H1 (cell line): ENCODE measurements around the gene RNU7-1. TPM values are rescaled to one million over a fixed set of nuclear protein-coding genes. Genes with fewer than 3 reads are reported as not detected.

Experiments
- CTCF ChIA-PET: fragments of 300-600 bp; sonication (Branson Sonifier 250); formaldehyde crosslinking; loops from one replicate; lab custom pipeline; 2021; ENCODE audit not compliant: partially characterized antibody; lab: Charles Lee
- POLR2A ChIA-PET: fragments of 300-600 bp; sonication (Branson Sonifier 250); formaldehyde crosslinking; loops from one replicate; lab custom pipeline; 2021; ENCODE audit warnings: inconsistent platforms; ENCODE audit not compliant: partially characterized antibody; lab: Charles Lee
- DNase-seq, 2 experiments: peaks; one replicate each; pipeline versions ENCODE4 v3.0.0 to v3.0.0-alpha.2; 2010 to 2022; ENCODE audit warnings: low spot score in 2 of 2, low read depth in 1 of 2, mixed read lengths in 1 of 2
- FAIRE-seq: peaks from 2 replicates; lab custom pipeline; 2011; peaks lifted over from hg19 to GRCh38; lab: Jason Lieb, UNC
- H2AFZ ChIP-seq: 2 replicates; pipeline ENCODE4 v1.8.1; 2012; ENCODE audit warnings: low read length, inconsistent platforms
- H2AK5ac ChIP-seq: 2 replicates; pipeline ENCODE4 v1.6.1; 2013; ENCODE audit warnings: low read depth, low read length
- H2BK120ac ChIP-seq: replicated peaks from 2 replicates; pipeline ENCODE3; 2013; ENCODE audit warnings: low read depth, low read length, inconsistent platforms
- H2BK12ac ChIP-seq: 2 replicates; pipeline ENCODE4 v1.6.1; 2013; ENCODE audit warnings: low read depth, low read length
- H2BK15ac ChIP-seq: 2 replicates; pipeline ENCODE4 v1.6.1; 2013; ENCODE audit warnings: low read length
- H2BK20ac ChIP-seq: 2 replicates; pipeline ENCODE4 v1.6.1; 2013; ENCODE audit warnings: low read length
- H2BK5ac ChIP-seq: 2 replicates; pipeline ENCODE4 v1.6.1; 2013; ENCODE audit warnings: low read depth, low read length
- H3K14ac ChIP-seq: 2 replicates; pipeline ENCODE4 v1.6.1; 2013; ENCODE audit warnings: inconsistent platforms; ENCODE audit not compliant: insufficient read length
- H3K18ac ChIP-seq: 2 replicates; pipeline ENCODE4 v1.6.1; 2013; ENCODE audit warnings: low read length; ENCODE audit errors: extremely low read depth
- H3K23ac ChIP-seq: 2 replicates; pipeline ENCODE4 v1.6.1; 2013; ENCODE audit warnings: inconsistent platforms; ENCODE audit not compliant: insufficient read length
- H3K23me2 ChIP-seq: 2 replicates; pipeline ENCODE4 v1.6.1; 2013; ENCODE audit warnings: low read depth, low read length
- H3K27ac ChIP-seq: 2 replicates; pipeline ENCODE4 v1.6.1; 2011; ENCODE audit warnings: low read depth, low read length, inconsistent platforms
- H3K27me3 ChIP-seq, 4 experiments: replicated peaks in 1 of 4; 1 replicate in 1 of 4; 2 replicates in 3 of 4; pipeline versions ENCODE4 v1.6.1 to v1.8.1; 2011 to 2013; ENCODE audit warnings: low read length in 3 of 4, mild to moderate bottlenecking in 3 of 4, inconsistent platforms in 2 of 4, mixed read lengths in 2 of 4, moderate library complexity in 1 of 4; ENCODE audit not compliant: control insufficient read depth in 3 of 4, insufficient read depth in 3 of 4; ENCODE audit errors: extremely low read depth in 1 of 4
- H3K36me3 ChIP-seq, 4 experiments: 2 replicates each; pipeline versions ENCODE4 v1.6.1 to v1.8.1; 2011 to 2013; ENCODE audit warnings: mild to moderate bottlenecking in 4 of 4, low read length in 3 of 4, moderate library complexity in 2 of 4, control low read depth in 1 of 4, inconsistent platforms in 1 of 4; ENCODE audit not compliant: insufficient read depth in 4 of 4, control insufficient read depth in 2 of 4
- H3K4ac ChIP-seq: replicated peaks from 2 replicates; pipeline ENCODE3; 2013; ENCODE audit warnings: low read length, low read depth, mixed read lengths, inconsistent platforms; ENCODE audit not compliant: insufficient read length
- H3K4me1 ChIP-seq, 4 experiments: replicated peaks in 1 of 4; 1 replicate in 1 of 4; 2 replicates in 3 of 4; pipeline versions ENCODE4 v1.6.1 to v1.8.1; 2011 to 2013; ENCODE audit warnings: low read length in 3 of 4, inconsistent platforms in 2 of 4, mixed read lengths in 1 of 4; ENCODE audit not compliant: insufficient read depth in 4 of 4, control insufficient read depth in 3 of 4
- H3K4me2 ChIP-seq, 2 experiments: 2 replicates each; pipeline versions ENCODE4 v1.6.1 to v1.8.1; 2011 to 2013; ENCODE audit warnings: low read depth in 2 of 2, low read length in 2 of 2, control low read depth in 1 of 2, inconsistent platforms in 1 of 2, mild to moderate bottlenecking in 1 of 2; ENCODE audit not compliant: insufficient read depth in 1 of 2
- H3K4me3 ChIP-seq, 4 experiments: fragments of 200-600, 300-600 bp in 1 of 4; sonication (generic), shearing (Covaris generic), sonication (Bioruptor Twin) in 1 of 4; 2 replicates each; pipeline versions ENCODE4 v1.5.1 to v1.8.1; 2011 to 2016; ENCODE audit warnings: low read length in 4 of 4, low read depth in 3 of 4, control low read depth in 2 of 4, inconsistent platforms in 2 of 4, mild to moderate bottlenecking in 2 of 4, mixed read lengths in 1 of 4, moderate library complexity in 1 of 4; ENCODE audit not compliant: insufficient read depth in 2 of 4; ENCODE audit errors: extremely low read depth in 1 of 4
- H3K56ac ChIP-seq: replicated peaks from 2 replicates; pipeline ENCODE3; 2013; ENCODE audit warnings: low read depth, mild to moderate bottlenecking, mixed read lengths, low read length, inconsistent platforms; ENCODE audit not compliant: insufficient read length
- H3K79me1 ChIP-seq: 2 replicates; pipeline ENCODE4 v1.6.1; 2013; ENCODE audit warnings: low read depth, low read length, control low read depth
- H3K79me2 ChIP-seq, 2 experiments: 2 replicates each; pipeline versions ENCODE4 v1.6.1 to v1.8.1; 2012 to 2013; ENCODE audit warnings: low read length in 2 of 2, mild to moderate bottlenecking in 2 of 2, inconsistent platforms in 1 of 2; ENCODE audit not compliant: insufficient read depth in 2 of 2, control insufficient read depth in 1 of 2
- H3K9ac ChIP-seq, 4 experiments: replicated peaks in 1 of 4; 1 replicate in 1 of 4; 2 replicates in 3 of 4; pipeline versions ENCODE4 v1.6.1 to v1.8.1; 2011 to 2013; ENCODE audit warnings: low read depth in 3 of 4, low read length in 3 of 4, control low read depth in 2 of 4, mild to moderate bottlenecking in 2 of 4, moderate library complexity in 2 of 4, inconsistent platforms in 1 of 4; ENCODE audit errors: extremely low read depth in 1 of 4
- H3K9me3 ChIP-seq, 2 experiments: 2 replicates each; pipeline versions ENCODE4 v1.6.1 to v1.8.1; 2012 to 2013; ENCODE audit warnings: mild to moderate bottlenecking in 2 of 2, moderate library complexity in 2 of 2, control low read depth in 1 of 2, inconsistent platforms in 1 of 2, low read depth in 1 of 2, low read length in 1 of 2, mixed read lengths in 1 of 2; ENCODE audit not compliant: insufficient read depth in 2 of 2
- H4K20me1 ChIP-seq, 2 experiments: replicated peaks in 1 of 2; 2 replicates each; pipeline versions ENCODE3 to v1.8.1; 2011 to 2013; ENCODE audit warnings: inconsistent platforms in 2 of 2, low read length in 2 of 2, mild to moderate bottlenecking in 1 of 2; ENCODE audit not compliant: insufficient read depth in 2 of 2, control insufficient read depth in 1 of 2
- H4K5ac ChIP-seq: 2 replicates; pipeline ENCODE4 v1.6.1; 2013; ENCODE audit warnings: low read length, low read depth, mixed read lengths, inconsistent platforms; ENCODE audit not compliant: insufficient read length
- H4K8ac ChIP-seq: 2 replicates; pipeline ENCODE4 v1.8.0; 2013; ENCODE audit warnings: mild to moderate bottlenecking, moderate library complexity, low read length, inconsistent platforms; ENCODE audit not compliant: insufficient read depth; ENCODE audit errors: extremely low read depth
- H4K91ac ChIP-seq: replicated peaks from 2 replicates; pipeline ENCODE3; 2013; ENCODE audit warnings: low read length, mixed read lengths, inconsistent platforms; ENCODE audit not compliant: insufficient read length
- CREB1 ChIP-seq: IDR thresholded peaks from 2 replicates; pipeline ENCODE4 v1.6.1; 2012; ENCODE audit warnings: inconsistent platforms
- HDAC2 ChIP-seq, 2 experiments: fragments of 300-600 bp in 1 of 2; sonication (generic) in 1 of 2; IDR thresholded peaks; 2 replicates each; pipeline ENCODE4 v1.6.1; 2011 to 2012; ENCODE audit warnings: low read depth in 2 of 2, low read length in 2 of 2, mild to moderate bottlenecking in 2 of 2, moderate library complexity in 2 of 2, borderline replicate concordance in 1 of 2, inconsistent platforms in 1 of 2
- HDAC6 ChIP-seq: IDR thresholded peaks from one replicate; pipeline ENCODE4 v1.7.1; 2012; ENCODE audit warnings: low read depth, mild to moderate bottlenecking, inconsistent platforms, low read length, moderate library complexity
- JUN ChIP-seq: IDR thresholded peaks from 2 replicates; pipeline ENCODE4 v1.6.1; 2011; ENCODE audit warnings: low read depth, mild to moderate bottlenecking, improper control_type of control experiment, low read length
- KDM5A ChIP-seq: fragments of 200-600 bp; IDR thresholded peaks from 2 replicates; pipeline ENCODE4 v1.7.1; 2012; ENCODE audit warnings: mild to moderate bottlenecking, low read length, inconsistent platforms, mixed read lengths
- MAFK ChIP-seq: IDR thresholded peaks from 2 replicates; pipeline ENCODE4 v1.6.1; 2012; ENCODE audit warnings: low read depth, mild to moderate bottlenecking, improper control_type of control experiment, low read length
- MAX ChIP-seq: IDR thresholded peaks from 2 replicates; pipeline ENCODE4 v1.6.1; 2012; ENCODE audit warnings: inconsistent platforms
- PHF8 ChIP-seq: fragments of 200-600 bp; sonication (generic); conservative IDR thresholded peaks from 2 replicates; pipeline ENCODE4 v1.7.1; 2012; ENCODE audit warnings: low read depth, mild to moderate bottlenecking, inconsistent platforms, low read length, moderate library complexity
- POLR2A ChIP-seq, 2 experiments: IDR thresholded peaks; 1 replicate in 1 of 2; 2 replicates in 1 of 2; pipeline ENCODE4 v1.6.1; 2011; ENCODE audit warnings: low read depth in 2 of 2, low read length in 2 of 2, mild to moderate bottlenecking in 2 of 2; ENCODE audit errors: control extremely low read depth in 1 of 2
- RNF2 ChIP-seq: fragments of 200-900, 300-1000 bp; sonication (generic); IDR thresholded peaks from 2 replicates; pipeline ENCODE4 v1.7.1; 2016; ENCODE audit warnings: borderline replicate concordance, low read depth, mild to moderate bottlenecking, antibody characterized with exemption, low read length; ENCODE audit not compliant: poor library complexity, severe bottlenecking; ENCODE audit errors: missing control alignments
- SIX5 ChIP-seq: IDR thresholded peaks from 2 replicates; pipeline ENCODE4 v1.6.1; 2011; ENCODE audit warnings: mild to moderate bottlenecking, low read depth, low read length
- TAF7 ChIP-seq: optimal IDR thresholded peaks from 2 replicates; pipeline ENCODE3; 2011; ENCODE audit warnings: low read depth, mild to moderate bottlenecking, inconsistent platforms, low read length, moderate library complexity, borderline replicate concordance
- TEAD4 ChIP-seq: IDR thresholded peaks from 2 replicates; pipeline ENCODE4 v1.6.1; 2012; ENCODE audit warnings: low read depth, low read length, inconsistent platforms, mixed read lengths
- WGBS, 2 experiments: shearing (Covaris generic) in 1 of 2; methylation state at CpG; one replicate each; pipeline versions ENCODE4 v1.1.6 to v1.1.7; 2013 to 2015; ENCODE audit warnings: low lambda C conversion rate in 2 of 2, mixed read lengths in 2 of 2, inconsistent platforms in 1 of 2, low coverage in 1 of 2, missing lambda C conversion rate in 1 of 2; ENCODE audit not compliant: insufficient replicate concordance in 2 of 2, insufficient coverage in 1 of 2, insufficient read length in 1 of 2; ENCODE audit errors: extremely low coverage in 1 of 2, missing lambda C conversion rate in 1 of 2; 5-methylcytosine and 5-hydroxymethylcytosine counted together
- polyA plus RNA-seq, 7 experiments: library from polyadenylated mRNA; depleted of rRNA in 3 of 7; stranded (reverse) in 5 of 7; unstranded in 2 of 7; fragments of >200 nt in 5 of 7; fragments of 200-250 nt in 2 of 7; gene quantifications; 1 replicate in 5 of 7; 2 replicates in 1 of 7; 4 replicates in 1 of 7; pipeline versions ENCODE4 v1.2.1 to v1.2.3, GENCODE V29; 2011 to 2013; ENCODE audit warnings: missing spikeins in 2 of 7, mixed read lengths in 2 of 7
- total RNA-seq: library from RNA; stranded (reverse); fragmentation: NEBNext Ultra II Directional; extraction: Animal tissue kit (Norgen Biotek cat#: 25700); gene quantifications from 2 replicates; pipeline ENCODE4 v1.2.1, GENCODE V29; 2021

RNU7-1 gene
- total and polyA plus RNA-seq, 2 of the 8 experiments (the other 6 are each of a cell fraction or from before 2014, with no cell fraction given): not detected

DNA sequence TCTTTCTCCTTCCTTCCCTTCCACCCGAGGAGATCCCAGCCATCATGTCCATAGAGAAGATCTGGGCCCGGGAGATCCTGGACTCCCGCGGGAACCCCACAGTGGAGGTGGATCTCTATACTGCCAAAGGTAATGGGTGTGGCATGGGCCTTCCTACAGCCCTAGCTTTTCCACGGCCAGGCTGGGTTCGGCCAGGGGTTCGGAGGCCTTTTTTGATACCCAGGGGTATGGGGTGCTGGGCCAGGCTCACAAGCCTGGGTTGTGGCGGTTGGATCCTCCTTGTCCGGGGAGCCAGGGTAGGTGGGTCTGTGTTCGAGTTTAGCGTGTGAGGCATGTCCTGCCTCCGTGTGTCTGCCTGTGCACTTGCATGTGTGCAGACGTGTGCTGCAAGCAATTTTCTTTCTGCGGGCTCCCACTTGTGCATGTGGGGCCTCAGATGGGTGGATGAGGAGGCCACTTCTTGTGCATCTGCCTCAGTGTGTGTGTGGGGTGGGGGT, 27.8 kb upstream of the RNU7-1 start:
- no peak overlapping the region for H4K5ac ChIP-seq
- no peak overlapping the region for H2AFZ ChIP-seq
- no peaks in the 10 kb centered on the region for H3K9me3 ChIP-seq
- peak overlapping the region in 3 of 4 experiments; percentile 15 to 86 (median 26); a peak in 4 of 8 replicates for H3K4me3 ChIP-seq
- no peak for FAIRE-seq
- CTCF ChIA-PET: interaction anchor here (1.2 to 9.3 kb wide), 6 partner anchors 9 to 46 kb away, joined by 3 to 74 read pairs (median 6); partner anchors contain the start of gene LRRC23
- DNase-seq: no peak
- peak overlapping the region; percentile 75; the same call in 1 of the 2 replicates for H2BK12ac ChIP-seq
- H4K20me1 ChIP-seq: peaks cover 0 to 2% of the 10 kb centered on the region in 2 experiments
- no peak overlapping the region for H3K18ac ChIP-seq
- H3K9ac ChIP-seq: no peak overlapping the region
- H3K27me3 ChIP-seq: no peaks in the 10 kb centered on the region
- peaks cover 4% of the 10 kb centered on the region for H3K79me1 ChIP-seq
- no peak overlapping the region for H3K23ac ChIP-seq
- H2BK120ac ChIP-seq: no peak overlapping the region
- peaks cover 0 to 9% of the 10 kb centered on the region in 2 experiments; a peak in 1 of 4 replicates for H3K79me2 ChIP-seq
- no peak overlapping the region for H3K14ac ChIP-seq
- H2BK20ac ChIP-seq: no peak overlapping the region
- H2AK5ac ChIP-seq: no peak overlapping the region
- H3K4me1 ChIP-seq: peaks cover 0 to 18% (median 9%) of the 10 kb centered on the region in 4 experiments; a peak in 6 of 7 replicates
- no peak overlapping the region for H4K8ac ChIP-seq
- no peak overlapping the region for H4K91ac ChIP-seq
- H2BK5ac ChIP-seq: no peak overlapping the region
- H2BK15ac ChIP-seq: peak overlapping the region; percentile 97; the same call in 1 of the 2 replicates
- POLR2A ChIA-PET: interaction anchor here (0.6 to 39.6 kb wide), 6 partner anchors 9 to 46 kb away, joined by 3 to 1027 read pairs (median 128); partner anchors contain the start of genes ATN1, C12orf57, LRRC23 and PTPN6
- no peak overlapping the region for H3K56ac ChIP-seq
- no peak overlapping the region for H3K4ac ChIP-seq
- H3K36me3 ChIP-seq: peaks cover 10 to 46% (median 26%) of the 10 kb centered on the region in 4 experiments; a peak in 7 of 8 replicates
- peaks cover 11% of the 10 kb centered on the region; the same call in 1 of the 2 replicates for H3K23me2 ChIP-seq
- H3K27ac ChIP-seq: no peak overlapping the region
- 80% methylated on average over 8 of the region's 14 CpGs; no CpG with 5 or more reads in 1 of the 2 experiments for WGBS, 2 experiments
- H3K4me2 ChIP-seq: peak overlapping the region; percentile 84 to 92; a peak in 3 of 4 replicates
- TF ChIP-seq MAFK: no peak
- TF ChIP-seq MAX: no peak
- TF ChIP-seq POLR2A (IDR thresholded peaks at IDR 0.05; ENCODE audit: control extremely low read depth in 1 of 2, low read depth in 2 of 2, low read length in 2 of 2): no peak
- TF ChIP-seq HDAC2 (IDR thresholded peaks at IDR 0.05; ENCODE audit: borderline replicate concordance in 1 of 2, low read depth in 2 of 2, low read length in 2 of 2): no peak
- TF ChIP-seq RNF2: no peak
- TF ChIP-seq PHF8: no peak
- no peak for TF ChIP-seq SIX5
- TF ChIP-seq TAF7: no peak
- no peak for TF ChIP-seq CREB1
- TF ChIP-seq TEAD4: no peak
- no peak for TF ChIP-seq JUN
- TF ChIP-seq KDM5A: no peak
- TF ChIP-seq HDAC6: no peak
